ENCODE data around the gene ABHD8.
A peak's percentile ranks its signal among the peaks of the same experiment; 100 is the strongest.

ABHD8 gene

GRCh38 chr19:17333611-17334413, 30.6 kb upstream of the ABHD8 start:
- TF ChIP-seq CTCF (IDR thresholded peaks at IDR 0.05; ENCODE audit: borderline replicate concordance, insufficient read depth, low read depth, low read length): 0 out of 2 replicates have a peak, but pooled peaks have one; percentile 1
- peak overlapping the region; percentile 80 for H3K4me3 ChIP-seq (ENCODE audit: low read depth, low read length)

- H3K4me3 ChIP-seq (ENCODE audit: low read depth, low read length): no peak overlapping the region
- TF ChIP-seq CTCF (IDR thresholded peaks at IDR 0.05; ENCODE audit: borderline replicate concordance, insufficient read depth, low read depth, low read length): no peak
Measured at GRCh38 chr19:17332677-17333581, 29.7 kb upstream of the ABHD8 start.

- no peak overlapping the region for H3K4me3 ChIP-seq (ENCODE audit: low read depth, low read length)
- no peak for TF ChIP-seq CTCF (IDR thresholded peaks at IDR 0.05; ENCODE audit: borderline replicate concordance, insufficient read depth, low read depth, low read length)
Measured at GRCh38 chr19:17332360-17332676, 29.1 kb upstream of the ABHD8 start.

GRCh38 chr19:17331045-17331558, 27.9 kb upstream of the ABHD8 start:
- H3K4me3 ChIP-seq (ENCODE audit: low read depth, low read length): no peak overlapping the region
- TF ChIP-seq CTCF (IDR thresholded peaks at IDR 0.05; ENCODE audit: borderline replicate concordance, insufficient read depth, low read depth, low read length): no peak

GRCh38 chr19:17330262-17331044, 27.2 kb upstream of the ABHD8 start:
- H3K4me3 ChIP-seq (ENCODE audit: low read depth, low read length): no peak overlapping the region
- TF ChIP-seq CTCF (IDR thresholded peaks at IDR 0.05; ENCODE audit: borderline replicate concordance, insufficient read depth, low read depth, low read length): no peak

- no peak for TF ChIP-seq CTCF (IDR thresholded peaks at IDR 0.05; ENCODE audit: borderline replicate concordance, insufficient read depth, low read depth, low read length)
- H3K4me3 ChIP-seq (ENCODE audit: low read depth, low read length): no peak overlapping the region
Measured at GRCh38 chr19:17329366-17330261, 26.4 kb upstream of the ABHD8 start.
